ENCODE results near the gene CEBPA.

Gene CEBPA

DNA sequence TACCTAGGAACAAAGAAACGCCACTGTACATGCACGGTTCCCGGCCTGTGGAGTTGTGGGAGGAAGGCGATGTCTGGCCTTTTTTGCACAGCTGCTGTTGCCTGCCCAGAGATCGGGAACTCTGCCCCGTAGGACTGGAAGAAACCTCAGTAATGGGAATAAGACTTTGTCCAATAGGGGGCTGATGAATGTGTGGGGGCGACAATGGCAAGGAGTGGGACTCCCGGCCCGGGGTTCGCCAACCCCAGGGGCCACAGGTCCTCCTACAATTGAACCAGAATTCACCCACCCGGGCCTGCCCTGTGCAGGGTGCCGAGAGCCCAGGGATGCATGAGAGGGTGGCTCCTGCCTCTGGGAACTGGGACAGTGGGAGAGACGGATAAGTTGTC, 2.0 kb upstream of the CEBPA start:
- no peak overlapping the region for H3K9ac ChIP-seq (ENCODE audit: low read depth, low read length)
- no peak overlapping the region for H3K4me3 ChIP-seq (ENCODE audit: low read depth in 1 of 2, low read length in 2 of 2)
- H3K36me3 ChIP-seq (ENCODE audit: insufficient read depth, low read length), result no peaks in the 10 kb centered on the region
- ATAC-seq (ENCODE audit: insufficient read depth, low read depth), result no peak
- H2AFZ ChIP-seq (ENCODE audit: low read depth, low read length), result no peak overlapping the region
- H3K4me1 ChIP-seq (ENCODE audit: insufficient read depth, low read length), result no peaks in the 10 kb centered on the region
- no peaks in the 10 kb centered on the region for H3K79me2 ChIP-seq (ENCODE audit: insufficient read depth, low read length)
- no peak overlapping the region for H3K27ac ChIP-seq (ENCODE audit: low read length)
- no peak overlapping the region for H3K4me2 ChIP-seq (ENCODE audit: insufficient read depth, low read length)
- TF ChIP-seq, protein P1, sequence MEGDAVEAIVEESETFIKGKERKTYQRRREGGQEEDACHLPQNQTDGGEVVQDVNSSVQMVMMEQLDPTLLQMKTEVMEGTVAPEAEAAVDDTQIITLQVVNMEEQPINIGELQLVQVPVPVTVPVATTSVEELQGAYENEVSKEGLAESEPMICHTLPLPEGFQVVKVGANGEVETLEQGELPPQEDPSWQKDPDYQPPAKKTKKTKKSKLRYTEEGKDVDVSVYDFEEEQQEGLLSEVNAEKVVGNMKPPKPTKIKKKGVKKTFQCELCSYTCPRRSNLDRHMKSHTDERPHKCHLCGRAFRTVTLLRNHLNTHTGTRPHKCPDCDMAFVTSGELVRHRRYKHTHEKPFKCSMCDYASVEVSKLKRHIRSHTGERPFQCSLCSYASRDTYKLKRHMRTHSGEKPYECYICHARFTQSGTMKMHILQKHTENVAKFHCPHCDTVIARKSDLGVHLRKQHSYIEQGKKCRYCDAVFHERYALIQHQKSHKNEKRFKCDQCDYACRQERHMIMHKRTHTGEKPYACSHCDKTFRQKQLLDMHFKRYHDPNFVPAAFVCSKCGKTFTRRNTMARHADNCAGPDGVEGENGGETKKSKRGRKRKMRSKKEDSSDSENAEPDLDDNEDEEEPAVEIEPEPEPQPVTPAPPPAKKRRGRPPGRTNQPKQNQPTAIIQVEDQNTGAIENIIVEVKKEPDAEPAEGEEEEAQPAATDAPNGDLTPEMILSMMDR (IDR thresholded peaks at IDR 0.05; ENCODE audit: borderline replicate concordance, extremely low read depth, low read length, poor library complexity, severe bottlenecking), result no peak
- no peak for TF ChIP-seq EZH2 (IDR thresholded peaks at IDR 0.05; ENCODE audit: borderline replicate concordance, low read depth, low read length, severe bottlenecking)
- H3K27me3 ChIP-seq (ENCODE audit: insufficient read depth, low read length, poor library complexity), result peaks cover 4% of the 10 kb centered on the region
- no peaks in the 10 kb centered on the region for H3K9me3 ChIP-seq (ENCODE audit: insufficient read depth, low read length, severe bottlenecking)
- no peaks in the 10 kb centered on the region for H4K20me1 ChIP-seq (ENCODE audit: insufficient read depth, low read length)
- no peak for DNase-seq

DNA sequence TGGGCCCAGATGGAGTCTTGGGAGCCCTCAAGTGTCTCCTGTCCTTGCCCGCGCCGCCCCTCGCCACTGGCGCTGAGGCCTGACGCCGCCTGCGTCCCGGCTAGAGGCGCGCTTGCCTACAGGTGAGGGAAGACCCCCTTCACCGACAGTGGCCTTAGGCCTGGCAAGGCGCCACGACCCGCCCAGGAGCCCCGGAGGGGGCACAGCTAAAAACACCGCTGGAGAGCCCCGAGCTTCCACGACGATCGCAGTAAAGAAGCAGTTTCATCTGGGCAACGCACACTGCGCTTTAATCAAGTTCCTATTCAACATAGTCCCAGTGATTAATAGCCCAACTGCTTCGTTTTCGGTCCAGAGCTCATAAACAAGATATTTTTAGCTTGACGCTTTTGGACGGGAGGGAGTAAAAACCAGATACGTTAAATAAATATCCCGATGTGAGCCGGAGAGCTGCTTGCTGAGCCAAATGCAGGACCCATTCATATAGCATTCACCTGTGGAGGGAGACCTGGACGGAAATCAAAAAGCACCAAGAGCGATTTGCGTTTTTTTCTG, 1.5 kb upstream of the CEBPA start:
- no peaks in the 10 kb centered on the region for H4K20me1 ChIP-seq (ENCODE audit: insufficient read depth, low read length)
- no peak overlapping the region for H3K4me3 ChIP-seq (ENCODE audit: low read depth in 1 of 2, low read length in 2 of 2)
- no peak for TF ChIP-seq EZH2 (IDR thresholded peaks at IDR 0.05; ENCODE audit: borderline replicate concordance, low read depth, low read length, severe bottlenecking)
- TF ChIP-seq, protein P1 (IDR thresholded peaks at IDR 0.05; ENCODE audit: borderline replicate concordance, extremely low read depth, low read length, poor library complexity, severe bottlenecking), result no peak
- no peak overlapping the region for H2AFZ ChIP-seq (ENCODE audit: low read depth, low read length)
- H3K9me3 ChIP-seq (ENCODE audit: insufficient read depth, low read length, severe bottlenecking), result no peaks in the 10 kb centered on the region
- H3K9ac ChIP-seq (ENCODE audit: low read depth, low read length), result no peak overlapping the region
- H3K36me3 ChIP-seq (ENCODE audit: insufficient read depth, low read length), result no peaks in the 10 kb centered on the region
- no peak overlapping the region for H3K4me2 ChIP-seq (ENCODE audit: insufficient read depth, low read length)
- H3K27me3 ChIP-seq (ENCODE audit: insufficient read depth, low read length, poor library complexity), result peaks cover 4% of the 10 kb centered on the region
- no peak overlapping the region for H3K27ac ChIP-seq (ENCODE audit: low read length)
- H3K79me2 ChIP-seq (ENCODE audit: insufficient read depth, low read length), result no peaks in the 10 kb centered on the region
- DNase-seq (no peak), ATAC-seq (ENCODE audit: insufficient read depth, low read depth) (no peak)
- no peaks in the 10 kb centered on the region for H3K4me1 ChIP-seq (ENCODE audit: insufficient read depth, low read length)

- H3K27ac ChIP-seq (ENCODE audit: low read length), result no peak overlapping the region
- H2AFZ ChIP-seq (ENCODE audit: low read depth, low read length), result no peak overlapping the region
- no peaks in the 10 kb centered on the region for H4K20me1 ChIP-seq (ENCODE audit: insufficient read depth, low read length)
- TF ChIP-seq EZH2 (IDR thresholded peaks at IDR 0.05; ENCODE audit: borderline replicate concordance, low read depth, low read length, severe bottlenecking), result no peak
- H3K4me3 ChIP-seq (ENCODE audit: low read depth in 1 of 2, low read length in 2 of 2), result no peak overlapping the region
- DNase-seq (no peak), ATAC-seq (ENCODE audit: insufficient read depth, low read depth) (no peak)
- no peaks in the 10 kb centered on the region for H3K9me3 ChIP-seq (ENCODE audit: insufficient read depth, low read length, severe bottlenecking)
- no peak overlapping the region for H3K4me2 ChIP-seq (ENCODE audit: insufficient read depth, low read length)
- no peaks in the 10 kb centered on the region for H3K4me1 ChIP-seq (ENCODE audit: insufficient read depth, low read length)
- no peaks in the 10 kb centered on the region for H3K36me3 ChIP-seq (ENCODE audit: insufficient read depth, low read length)
- peaks cover 4% of the 10 kb centered on the region for H3K27me3 ChIP-seq (ENCODE audit: insufficient read depth, low read length, poor library complexity)
- H3K79me2 ChIP-seq (ENCODE audit: insufficient read depth, low read length), result no peaks in the 10 kb centered on the region
- H3K9ac ChIP-seq (ENCODE audit: low read depth, low read length), result no peak overlapping the region
These were observed 848 bp upstream of the CEBPA start for GRCh38 chr19:33302974-33303790.

DNA sequence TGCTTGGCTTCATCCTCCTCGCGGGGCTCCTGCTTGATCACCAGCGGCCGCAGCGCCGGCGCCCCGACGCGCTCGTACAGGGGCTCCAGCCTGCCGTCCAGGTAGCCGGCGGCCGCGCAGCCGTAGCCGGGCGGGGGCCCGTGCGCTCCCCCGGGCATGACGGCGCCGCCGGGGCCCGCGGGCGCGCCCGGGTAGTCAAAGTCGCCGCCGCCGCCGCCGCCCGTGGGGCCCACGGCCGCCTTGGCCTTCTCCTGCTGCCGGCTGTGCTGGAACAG, 497 bp downstream of the CEBPA start:
- Histone ChIP-seq H3K9me3 (ENCODE audit: insufficient read depth, low read length, severe bottlenecking) (no peaks in the 10 kb centered on the region), H4K20me1 (ENCODE audit: insufficient read depth, low read length) (no peaks in the 10 kb centered on the region), H3K79me2 (ENCODE audit: insufficient read depth, low read length) (no peaks in the 10 kb centered on the region), H3K36me3 (ENCODE audit: insufficient read depth, low read length) (no peaks in the 10 kb centered on the region), H3K4me1 (ENCODE audit: insufficient read depth, low read length) (no peaks in the 10 kb centered on the region), H3K4me2 (ENCODE audit: insufficient read depth, low read length) (no peak overlapping the region), H2AFZ (ENCODE audit: low read depth, low read length) (no peak overlapping the region), H3K4me3 (ENCODE audit: low read depth in 1 of 2, low read length in 2 of 2) (no peak overlapping the region), H3K9ac (ENCODE audit: low read depth, low read length) (no peak overlapping the region), H3K27ac (ENCODE audit: low read length) (no peak overlapping the region), H3K27me3 (ENCODE audit: insufficient read depth, low read length, poor library complexity) (peaks cover 4% of the 10 kb centered on the region)
- TF ChIP-seq EZH2 (IDR thresholded peaks at IDR 0.05; ENCODE audit: borderline replicate concordance, low read depth, low read length, severe bottlenecking), result no peak
- TF ChIP-seq, protein P1 (IDR thresholded peaks at IDR 0.05; ENCODE audit: borderline replicate concordance, extremely low read depth, low read length, poor library complexity, severe bottlenecking), result no peak
- ATAC-seq (ENCODE audit: insufficient read depth, low read depth) (no peak), DNase-seq (no peak)
